Activated CD8-positive, alpha-beta memory T cell treated with anti-CD3 and anti-CD28 coated beads, Interleukin-2, amount 50 U/mL, for 24 hours (primary cell): ENCODE data around the gene IGSF5.
"Not testable (repeated sequence)": the region's sequence is repeated elsewhere in the genome, so short reads cannot be mapped to it uniquely, and the experiment has no call there.

Experiments
- DNase-seq: peaks from one replicate; pipeline ENCODE4 v3.0.0-alpha.2; 2020; ENCODE audit errors: extremely low read depth

Gene IGSF5

GRCh38 chr21:39738566-39738965, 6.4 kb upstream of the IGSF5 start:
- DNase-seq = no peak

GRCh38 chr21:39739531-39739930, 5.5 kb upstream of the IGSF5 start:
- not testable (repeated sequence) for DNase-seq

- DNase-seq = not testable (repeated sequence)
Measured at GRCh38 chr21:39742561-39742960, 2.4 kb upstream of the IGSF5 start.

GRCh38 chr21:39745332-39745731, 349 bp downstream of the IGSF5 start:
- not testable (repeated sequence) for DNase-seq

GRCh38 chr21:39750670-39751069, 5.7 kb downstream of the IGSF5 start:
- DNase-seq = no peak

- DNase-seq = no peak
Measured at GRCh38 chr21:39754811-39755210, 9.8 kb downstream of the IGSF5 start.

GRCh38 chr21:39756285-39756684, 11.3 kb downstream of the IGSF5 start:
- DNase-seq = no peak

- DNase-seq = no peak
Measured at GRCh38 chr21:39763272-39763970, 18.4 kb downstream of the IGSF5 start.

- no peak for DNase-seq
Measured at GRCh38 chr21:39774227-39774626, 29.2 kb downstream of the IGSF5 start.

GRCh38 chr21:39775816-39776215, 30.8 kb downstream of the IGSF5 start:
- no peak for DNase-seq

GRCh38 chr21:39776589-39776988, 31.6 kb downstream of the IGSF5 start:
- no peak for DNase-seq

- DNase-seq = no peak
Measured at GRCh38 chr21:39781331-39781730, 36.3 kb downstream of the IGSF5 start.

- DNase-seq = no peak
Measured at GRCh38 chr21:39788383-39788782, 43.4 kb downstream of the IGSF5 start.

GRCh38 chr21:39796466-39796865, 51.5 kb downstream of the IGSF5 start:
- DNase-seq = no peak

GRCh38 chr21:39799178-39799577, 54.2 kb downstream of the IGSF5 start:
- DNase-seq = no peak

GRCh38 chr21:39800311-39800710, 55.3 kb downstream of the IGSF5 start:
- no peak for DNase-seq

- DNase-seq = no peak
Measured at GRCh38 chr21:39802217-39802616, 57.2 kb downstream of the IGSF5 start.

GRCh38 chr21:39803393-39803792, 58.4 kb downstream of the IGSF5 start:
- DNase-seq = no peak

- DNase-seq = no peak
Measured at GRCh38 chr21:39804240-39804639, 59.3 kb downstream of the IGSF5 start.

GRCh38 chr21:39805983-39806382, 61.0 kb downstream of the IGSF5 start:
- DNase-seq = no peak

GRCh38 chr21:39807738-39808137, 62.8 kb downstream of the IGSF5 start:
- no peak for DNase-seq

- DNase-seq = no peak
Measured at GRCh38 chr21:39809936-39810335, 65.0 kb downstream of the IGSF5 start.

- no peak for DNase-seq
Measured at GRCh38 chr21:39812983-39813382, 68.0 kb downstream of the IGSF5 start.

GRCh38 chr21:39818557-39818956, 73.6 kb downstream of the IGSF5 start:
- no peak for DNase-seq
